H1 (cell line): Measurements from ENCODE around the gene NCBP1. TPM values are rescaled to one million over a fixed set of nuclear protein-coding genes. Genes with fewer than 3 reads are reported as not detected.

ENCODE experiments used
- CTCF ChIA-PET: fragments of 300-600 bp; sonication (Branson Sonifier 250); formaldehyde crosslinking; loops from one replicate; lab custom pipeline; 2021; ENCODE audit not compliant: partially characterized antibody; lab: Charles Lee
- POLR2A ChIA-PET: fragments of 300-600 bp; sonication (Branson Sonifier 250); formaldehyde crosslinking; loops from one replicate; lab custom pipeline; 2021; ENCODE audit warnings: inconsistent platforms; ENCODE audit not compliant: partially characterized antibody; lab: Charles Lee
- DNase-seq, 2 experiments: peaks; one replicate each; pipeline versions ENCODE4 v3.0.0 to v3.0.0-alpha.2; 2010 to 2022; ENCODE audit warnings: low spot score in 2 of 2, low read depth in 1 of 2, mixed read lengths in 1 of 2
- FAIRE-seq: peaks from 2 replicates; lab custom pipeline; 2011; peaks lifted over from hg19 to GRCh38; lab: Jason Lieb, UNC
- H2AFZ ChIP-seq: 2 replicates; pipeline ENCODE4 v1.8.1; 2012; ENCODE audit warnings: low read length, inconsistent platforms
- H2AK5ac ChIP-seq: 2 replicates; pipeline ENCODE4 v1.6.1; 2013; ENCODE audit warnings: low read depth, low read length
- H2BK120ac ChIP-seq: replicated peaks from 2 replicates; pipeline ENCODE3; 2013; ENCODE audit warnings: low read depth, low read length, inconsistent platforms
- H2BK12ac ChIP-seq: 2 replicates; pipeline ENCODE4 v1.6.1; 2013; ENCODE audit warnings: low read depth, low read length
- H2BK15ac ChIP-seq: 2 replicates; pipeline ENCODE4 v1.6.1; 2013; ENCODE audit warnings: low read length
- H2BK20ac ChIP-seq: 2 replicates; pipeline ENCODE4 v1.6.1; 2013; ENCODE audit warnings: low read length
- H2BK5ac ChIP-seq: 2 replicates; pipeline ENCODE4 v1.6.1; 2013; ENCODE audit warnings: low read depth, low read length
- H3K14ac ChIP-seq: 2 replicates; pipeline ENCODE4 v1.6.1; 2013; ENCODE audit warnings: inconsistent platforms; ENCODE audit not compliant: insufficient read length
- H3K18ac ChIP-seq: 2 replicates; pipeline ENCODE4 v1.6.1; 2013; ENCODE audit warnings: low read length; ENCODE audit errors: extremely low read depth
- H3K23ac ChIP-seq: 2 replicates; pipeline ENCODE4 v1.6.1; 2013; ENCODE audit warnings: inconsistent platforms; ENCODE audit not compliant: insufficient read length
- H3K23me2 ChIP-seq: 2 replicates; pipeline ENCODE4 v1.6.1; 2013; ENCODE audit warnings: low read depth, low read length
- H3K27ac ChIP-seq: 2 replicates; pipeline ENCODE4 v1.6.1; 2011; ENCODE audit warnings: low read depth, low read length, inconsistent platforms
- H3K27me3 ChIP-seq, 4 experiments: replicated peaks in 1 of 4; 1 replicate in 1 of 4; 2 replicates in 3 of 4; pipeline versions ENCODE4 v1.6.1 to v1.8.1; 2011 to 2013; ENCODE audit warnings: low read length in 3 of 4, mild to moderate bottlenecking in 3 of 4, inconsistent platforms in 2 of 4, mixed read lengths in 2 of 4, moderate library complexity in 1 of 4; ENCODE audit not compliant: control insufficient read depth in 3 of 4, insufficient read depth in 3 of 4; ENCODE audit errors: extremely low read depth in 1 of 4
- H3K36me3 ChIP-seq, 4 experiments: 2 replicates each; pipeline versions ENCODE4 v1.6.1 to v1.8.1; 2011 to 2013; ENCODE audit warnings: mild to moderate bottlenecking in 4 of 4, low read length in 3 of 4, moderate library complexity in 2 of 4, control low read depth in 1 of 4, inconsistent platforms in 1 of 4; ENCODE audit not compliant: insufficient read depth in 4 of 4, control insufficient read depth in 2 of 4
- H3K4ac ChIP-seq: replicated peaks from 2 replicates; pipeline ENCODE3; 2013; ENCODE audit warnings: low read length, low read depth, mixed read lengths, inconsistent platforms; ENCODE audit not compliant: insufficient read length
- H3K4me1 ChIP-seq, 4 experiments: replicated peaks in 1 of 4; 1 replicate in 1 of 4; 2 replicates in 3 of 4; pipeline versions ENCODE4 v1.6.1 to v1.8.1; 2011 to 2013; ENCODE audit warnings: low read length in 3 of 4, inconsistent platforms in 2 of 4, mixed read lengths in 1 of 4; ENCODE audit not compliant: insufficient read depth in 4 of 4, control insufficient read depth in 3 of 4
- H3K4me2 ChIP-seq, 2 experiments: 2 replicates each; pipeline versions ENCODE4 v1.6.1 to v1.8.1; 2011 to 2013; ENCODE audit warnings: low read depth in 2 of 2, low read length in 2 of 2, control low read depth in 1 of 2, inconsistent platforms in 1 of 2, mild to moderate bottlenecking in 1 of 2; ENCODE audit not compliant: insufficient read depth in 1 of 2
- H3K4me3 ChIP-seq, 4 experiments: fragments of 200-600, 300-600 bp in 1 of 4; sonication (generic), shearing (Covaris generic), sonication (Bioruptor Twin) in 1 of 4; 2 replicates each; pipeline versions ENCODE4 v1.5.1 to v1.8.1; 2011 to 2016; ENCODE audit warnings: low read length in 4 of 4, low read depth in 3 of 4, control low read depth in 2 of 4, inconsistent platforms in 2 of 4, mild to moderate bottlenecking in 2 of 4, mixed read lengths in 1 of 4, moderate library complexity in 1 of 4; ENCODE audit not compliant: insufficient read depth in 2 of 4; ENCODE audit errors: extremely low read depth in 1 of 4
- H3K56ac ChIP-seq: replicated peaks from 2 replicates; pipeline ENCODE3; 2013; ENCODE audit warnings: low read depth, mild to moderate bottlenecking, mixed read lengths, low read length, inconsistent platforms; ENCODE audit not compliant: insufficient read length
- H3K79me1 ChIP-seq: 2 replicates; pipeline ENCODE4 v1.6.1; 2013; ENCODE audit warnings: low read depth, low read length, control low read depth
- H3K79me2 ChIP-seq, 2 experiments: 2 replicates each; pipeline versions ENCODE4 v1.6.1 to v1.8.1; 2012 to 2013; ENCODE audit warnings: low read length in 2 of 2, mild to moderate bottlenecking in 2 of 2, inconsistent platforms in 1 of 2; ENCODE audit not compliant: insufficient read depth in 2 of 2, control insufficient read depth in 1 of 2
- H3K9ac ChIP-seq, 4 experiments: replicated peaks in 1 of 4; 1 replicate in 1 of 4; 2 replicates in 3 of 4; pipeline versions ENCODE4 v1.6.1 to v1.8.1; 2011 to 2013; ENCODE audit warnings: low read depth in 3 of 4, low read length in 3 of 4, control low read depth in 2 of 4, mild to moderate bottlenecking in 2 of 4, moderate library complexity in 2 of 4, inconsistent platforms in 1 of 4; ENCODE audit errors: extremely low read depth in 1 of 4
- H3K9me3 ChIP-seq, 2 experiments: 2 replicates each; pipeline versions ENCODE4 v1.6.1 to v1.8.1; 2012 to 2013; ENCODE audit warnings: mild to moderate bottlenecking in 2 of 2, moderate library complexity in 2 of 2, control low read depth in 1 of 2, inconsistent platforms in 1 of 2, low read depth in 1 of 2, low read length in 1 of 2, mixed read lengths in 1 of 2; ENCODE audit not compliant: insufficient read depth in 2 of 2
- H4K20me1 ChIP-seq, 2 experiments: replicated peaks in 1 of 2; 2 replicates each; pipeline versions ENCODE3 to v1.8.1; 2011 to 2013; ENCODE audit warnings: inconsistent platforms in 2 of 2, low read length in 2 of 2, mild to moderate bottlenecking in 1 of 2; ENCODE audit not compliant: insufficient read depth in 2 of 2, control insufficient read depth in 1 of 2
- H4K5ac ChIP-seq: 2 replicates; pipeline ENCODE4 v1.6.1; 2013; ENCODE audit warnings: low read length, low read depth, mixed read lengths, inconsistent platforms; ENCODE audit not compliant: insufficient read length
- H4K8ac ChIP-seq: 2 replicates; pipeline ENCODE4 v1.8.0; 2013; ENCODE audit warnings: mild to moderate bottlenecking, moderate library complexity, low read length, inconsistent platforms; ENCODE audit not compliant: insufficient read depth; ENCODE audit errors: extremely low read depth
- H4K91ac ChIP-seq: replicated peaks from 2 replicates; pipeline ENCODE3; 2013; ENCODE audit warnings: low read length, mixed read lengths, inconsistent platforms; ENCODE audit not compliant: insufficient read length
- EP300 ChIP-seq, 2 experiments: IDR thresholded peaks; 1 replicate in 1 of 2; 2 replicates in 1 of 2; pipeline ENCODE4 v1.6.1; 2011 to 2012; ENCODE audit warnings: low read depth in 2 of 2, low read length in 2 of 2, mild to moderate bottlenecking in 2 of 2, borderline replicate concordance in 1 of 2, inconsistent platforms in 1 of 2, moderate library complexity in 1 of 2
- RBBP5 ChIP-seq: IDR thresholded peaks from 2 replicates; pipeline ENCODE4 v1.7.1; 2012; ENCODE audit warnings: low read depth, mild to moderate bottlenecking, inconsistent platforms, low read length, moderate library complexity, borderline replicate concordance
- SAP30 ChIP-seq: fragments of 300-600 bp; sonication (generic); IDR thresholded peaks from 2 replicates; pipeline ENCODE4 v1.7.1; 2012; ENCODE audit warnings: low read length, moderate library complexity, mild to moderate bottlenecking, inconsistent platforms; ENCODE audit not compliant: insufficient read depth, insufficient replicate concordance
- ZNF274 ChIP-seq: IDR thresholded peaks from 2 replicates; pipeline ENCODE4 v1.7.0; 2012; ENCODE audit warnings: low read length, borderline replicate concordance; ENCODE audit errors: extremely low read depth
- polyA plus RNA-seq, 7 experiments: library from polyadenylated mRNA; depleted of rRNA in 3 of 7; stranded (reverse) in 5 of 7; unstranded in 2 of 7; fragments of >200 nt in 5 of 7; fragments of 200-250 nt in 2 of 7; gene quantifications; 1 replicate in 5 of 7; 2 replicates in 1 of 7; 4 replicates in 1 of 7; pipeline versions ENCODE4 v1.2.1 to v1.2.3, GENCODE V29; 2011 to 2013; ENCODE audit warnings: missing spikeins in 2 of 7, mixed read lengths in 2 of 7
- total RNA-seq: library from RNA; stranded (reverse); fragmentation: NEBNext Ultra II Directional; extraction: Animal tissue kit (Norgen Biotek cat#: 25700); gene quantifications from 2 replicates; pipeline ENCODE4 v1.2.1, GENCODE V29; 2021
- TF ChIP-seq, protein P1 (sequence below): IDR thresholded peaks from 2 replicates; pipeline ENCODE4 v1.6.1; 2012; ENCODE audit warnings: inconsistent platforms

NCBP1 gene
- total and polyA plus RNA-seq, 2 of the 8 experiments (the other 6 are each of a cell fraction or from before 2014, with no cell fraction given) = 14.7 to 54.0 TPM

DNA sequence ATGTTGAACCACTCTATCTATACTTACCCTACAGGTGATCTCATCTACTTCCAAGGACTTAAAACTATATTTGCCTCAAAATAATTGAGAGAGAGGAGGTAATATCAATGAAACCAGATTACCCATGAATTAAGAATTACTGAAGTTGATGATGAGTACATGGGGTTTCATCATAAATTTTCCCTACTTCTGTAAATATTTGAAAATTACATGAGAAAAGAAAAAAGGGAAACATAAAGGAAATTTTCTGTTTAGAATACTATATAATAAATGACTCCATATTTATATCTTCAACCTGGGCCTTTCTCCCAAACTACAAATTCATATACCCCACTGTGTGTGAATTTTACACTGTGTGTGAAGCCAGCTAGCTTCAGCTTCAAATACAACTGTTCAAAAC lies 3.0 kb upstream of the NCBP1 start:
- no peak overlapping the region for H2BK120ac ChIP-seq
- no peak overlapping the region for H3K27ac ChIP-seq
- no peak overlapping the region for H3K4me3 ChIP-seq
- no peak overlapping the region for H2BK15ac ChIP-seq
- no peak overlapping the region for H3K4me2 ChIP-seq
- H3K23me2 ChIP-seq = peaks cover 5% of the 10 kb centered on the region
- H4K20me1 ChIP-seq = peaks cover 4 to 7% of the 10 kb centered on the region in 2 experiments
- no peak for DNase-seq
- ChIA-PET CTCF (interaction anchor here (0.8 to 4.0 kb wide), 4 partner anchors 15 to 161 kb away, joined by 3 to 28 read pairs (median 10); no protein-coding TSS in a partner anchor), POLR2A (no interaction called here)
- H2BK20ac ChIP-seq = no peak overlapping the region
- no peak overlapping the region for H3K56ac ChIP-seq
- no peak for FAIRE-seq
- H3K9ac ChIP-seq = no peak overlapping the region
- H2AFZ ChIP-seq = no peak overlapping the region
- no peak overlapping the region for H3K14ac ChIP-seq
- no peaks in the 10 kb centered on the region for H3K27me3 ChIP-seq
- H2BK5ac ChIP-seq = no peak overlapping the region
- H4K91ac ChIP-seq = no peak overlapping the region
- H4K8ac ChIP-seq = no peak overlapping the region
- H4K5ac ChIP-seq = no peak overlapping the region
- no peak overlapping the region for H3K4ac ChIP-seq
- no peak overlapping the region for H3K23ac ChIP-seq
- H3K79me2 ChIP-seq = peaks cover 19 to 70% of the 10 kb centered on the region in 2 experiments
- H3K79me1 ChIP-seq = peaks cover 8% of the 10 kb centered on the region; the same call in 1 of the 2 replicates
- no peak overlapping the region for H2BK12ac ChIP-seq
- H3K18ac ChIP-seq = no peak overlapping the region
- peaks cover 0 to 9% (median 1%) of the 10 kb centered on the region in 4 experiments; a peak in 5 of 8 replicates for H3K36me3 ChIP-seq
- H3K9me3 ChIP-seq = no peaks in the 10 kb centered on the region
- peaks cover 0 to 17% (median 4%) of the 10 kb centered on the region in 4 experiments; a peak in 6 of 7 replicates for H3K4me1 ChIP-seq
- no peak overlapping the region for H2AK5ac ChIP-seq
- TF ChIP-seq, protein P1, sequence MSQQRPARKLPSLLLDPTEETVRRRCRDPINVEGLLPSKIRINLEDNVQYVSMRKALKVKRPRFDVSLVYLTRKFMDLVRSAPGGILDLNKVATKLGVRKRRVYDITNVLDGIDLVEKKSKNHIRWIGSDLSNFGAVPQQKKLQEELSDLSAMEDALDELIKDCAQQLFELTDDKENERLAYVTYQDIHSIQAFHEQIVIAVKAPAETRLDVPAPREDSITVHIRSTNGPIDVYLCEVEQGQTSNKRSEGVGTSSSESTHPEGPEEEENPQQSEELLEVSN = no peak
- TF ChIP-seq EP300 (IDR thresholded peaks at IDR 0.05; ENCODE audit: borderline replicate concordance in 1 of 2, low read depth in 2 of 2, low read length in 2 of 2) (no peak), ZNF274 (no peak), RBBP5 (no peak), SAP30 (no peak)
